HL-60 (cell line): ENCODE results near the gene GUSB.

Source experiments
- DNase-seq, 2 experiments: peaks; one replicate each; pipeline ENCODE4 v3.0.0-alpha.2; 2010 to 2020; ENCODE audit warnings: low read depth in 1 of 2, low spot score in 1 of 2
- H3K27ac ChIP-seq: fragments of 250-450 bp; sonication (Bioruptor Pico); replicated peaks from 2 replicates; pipeline ENCODE4 v1.5.1; 2020; ENCODE audit warnings: mild to moderate bottlenecking, moderate library complexity
- H3K27me3 ChIP-seq: fragments of 250-450 bp; sonication (Bioruptor Pico); 2 replicates; pipeline ENCODE4 v1.5.1; 2021; ENCODE audit warnings: mild to moderate bottlenecking, moderate library complexity; ENCODE audit not compliant: insufficient read depth, poor library complexity, severe bottlenecking
- H3K4me3 ChIP-seq: replicated peaks from 2 replicates; pipeline ENCODE4 v1.5.1; 2011; ENCODE audit warnings: mild to moderate bottlenecking, control low read depth, low read length; ENCODE audit not compliant: insufficient read depth
- CTCF ChIP-seq: IDR thresholded peaks from one replicate; pipeline ENCODE4 v1.5.1; 2011; ENCODE audit warnings: low read length, control low read depth, inconsistent platforms; ENCODE audit not compliant: insufficient read depth
- GABPA ChIP-seq: IDR thresholded peaks from 2 replicates; pipeline ENCODE4 v1.6.1; 2012; ENCODE audit warnings: low read depth
- POLR2AphosphoS5 ChIP-seq: IDR thresholded peaks from 2 replicates; pipeline ENCODE4 v1.6.1; 2012; ENCODE audit warnings: low read depth
- REST ChIP-seq: IDR thresholded peaks from 2 replicates; pipeline ENCODE4 v1.6.1; 2012; ENCODE audit warnings: low read depth; ENCODE audit not compliant: insufficient replicate concordance
- SPI1 ChIP-seq: IDR thresholded peaks from 2 replicates; pipeline ENCODE4 v1.6.1; 2012; ENCODE audit warnings: low read depth, mild to moderate bottlenecking, borderline replicate concordance

GUSB gene

DNA sequence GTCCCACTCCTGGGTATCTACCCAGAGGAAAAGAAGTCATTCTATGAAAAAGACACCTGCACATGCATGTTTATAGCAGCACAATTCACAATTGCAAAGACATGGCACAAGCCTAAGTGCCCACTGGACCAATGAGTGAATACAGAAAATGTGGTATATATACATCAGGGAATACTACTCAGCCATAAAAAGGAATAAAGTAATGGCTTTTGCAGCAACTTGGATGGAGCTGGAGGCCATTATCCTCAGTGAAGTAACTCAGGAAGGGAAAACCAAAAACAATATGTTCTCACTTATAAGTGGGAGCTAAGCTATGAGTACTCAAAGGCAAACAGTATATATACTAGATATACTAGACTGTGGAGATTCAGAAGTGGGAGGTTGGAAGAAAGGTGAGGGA is 55.4 kb downstream of the GUSB start:
- no peak overlapping the region for H3K4me3 ChIP-seq
- H3K27ac ChIP-seq: no peak overlapping the region
- H3K27me3 ChIP-seq: no peaks in the 10 kb centered on the region
- TF ChIP-seq CTCF (no peak), SPI1 (no peak)
- no peak for DNase-seq

- Histone ChIP-seq H3K4me3 (no peak overlapping the region), H3K27me3 (no peaks in the 10 kb centered on the region), H3K27ac (no peak overlapping the region)
- TF ChIP-seq REST (no peak), GABPA (no peak), POLR2AphosphoS5 (no peak), SPI1 (no peak), CTCF (no peak)
- DNase-seq: no peak
Observed at GRCh38 chr7:65925040-65925439, 57.0 kb downstream of the GUSB start.

GRCh38 chr7:65924193-65924592 is 57.8 kb downstream of the GUSB start:
- Histone ChIP-seq H3K27me3 (no peaks in the 10 kb centered on the region), H3K27ac (no peak overlapping the region)

More at GRCh38 chr7:65924193-65924592, 57.8 kb downstream of the GUSB start:
- TF ChIP-seq POLR2AphosphoS5 (no peak), REST (no peak), CTCF (no peak), GABPA (no peak), SPI1 (no peak)
- DNase-seq: no peak
- H3K4me3 ChIP-seq: no peak overlapping the region
